SK-N-MC (cell line): ENCODE measurements around the gene SLC29A1.
"Not testable (repeated sequence)": the region's sequence is repeated elsewhere in the genome, so short reads cannot be mapped to it uniquely, and the experiment has no call there.

Experiments used
- DNase-seq: peaks from one replicate; pipeline ENCODE4 v3.0.0-alpha.2; 2011; ENCODE audit warnings: low read depth, low spot score
- H3K27ac ChIP-seq: fragments of 200-600 bp; sonication (generic); 2 replicates; pipeline ENCODE4 v1.5.1; 2016; ENCODE audit warnings: mixed run types
- H3K36me3 ChIP-seq: fragments of 200-600 bp; sonication (generic); 2 replicates; pipeline ENCODE4 v1.6.1; 2017; ENCODE audit warnings: antibody characterized with exemption, low read length, mixed read lengths; ENCODE audit not compliant: insufficient read depth
- H3K4me3 ChIP-seq: fragments of 200-600 bp; sonication (generic); 2 replicates; pipeline ENCODE4 v1.5.1; 2016
- H3K9ac ChIP-seq: fragments of 200-600 bp; sonication (generic); 2 replicates; pipeline ENCODE4 v1.8.0; 2017; ENCODE audit warnings: mixed run types, mixed read lengths; ENCODE audit not compliant: insufficient read length
- H3K9me3 ChIP-seq: fragments of 200-600 bp; sonication (generic); 2 replicates; pipeline ENCODE4 v1.6.1; 2017; ENCODE audit warnings: low read depth, mild to moderate bottlenecking, antibody characterized with exemption, low read length, moderate library complexity, mixed read lengths
- EZH2 ChIP-seq: fragments of 200-600 bp; sonication (generic); IDR thresholded peaks from one replicate; pipeline ENCODE4 v1.6.1; 2017; ENCODE audit warnings: antibody characterized with exemption
- FOXP2 ChIP-seq: optimal IDR thresholded peaks from 2 replicates; pipeline ENCODE3; 2011; ENCODE audit warnings: mild to moderate bottlenecking, moderate library complexity; ENCODE audit not compliant: insufficient read depth; ENCODE audit errors: extremely low read length, control extremely low read depth
- POLR2AphosphoS5 ChIP-seq: IDR thresholded peaks from 2 replicates; pipeline ENCODE4 v1.6.1; 2012; ENCODE audit warnings: mild to moderate bottlenecking, low read depth, low read length, borderline replicate concordance

SLC29A1 gene

DNA sequence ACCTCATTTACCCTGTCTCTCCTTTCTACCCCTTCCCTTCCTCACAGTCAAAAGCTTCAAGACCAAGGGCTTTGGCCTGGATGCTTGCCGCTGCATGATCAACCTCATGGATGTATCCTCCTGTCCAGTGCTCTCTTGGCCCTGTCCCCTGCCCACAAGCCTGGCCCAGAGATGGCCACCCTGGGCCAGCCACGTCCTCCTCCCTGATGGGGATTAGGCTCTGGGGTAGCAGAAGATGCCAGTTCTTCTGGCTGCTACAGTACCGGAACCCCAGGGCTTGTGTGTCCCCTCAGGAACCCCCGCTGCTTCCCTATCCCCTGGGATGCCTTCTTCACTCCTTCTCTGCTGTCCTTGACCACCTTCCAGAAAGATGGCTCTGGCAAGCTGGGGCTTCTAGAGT, 42.5 kb upstream of the SLC29A1 start:
- TF ChIP-seq FOXP2, result no peak
- no peak for TF ChIP-seq POLR2AphosphoS5
- TF ChIP-seq EZH2, result no peak
- Histone ChIP-seq H3K36me3 (no peaks in the 10 kb centered on the region), H3K9me3 (no peaks in the 10 kb centered on the region), H3K27ac (no peak overlapping the region), H3K9ac (no peak overlapping the region), H3K4me3 (no peak overlapping the region)
- DNase-seq, result no peak

DNA sequence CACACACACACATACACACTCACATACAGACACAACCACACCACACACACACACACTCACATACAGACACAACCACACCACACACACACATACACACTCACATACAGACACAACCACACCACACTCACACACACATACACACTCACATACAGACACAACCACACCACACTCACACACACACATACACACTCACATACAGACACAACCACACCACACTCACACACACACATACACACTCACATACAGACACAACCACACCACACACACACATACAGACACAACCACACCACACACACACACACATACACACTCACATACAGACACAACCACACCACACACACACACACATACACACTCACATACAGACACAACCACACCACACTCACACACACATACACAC, 41.6 kb upstream of the SLC29A1 start:
- not testable (repeated sequence) for H3K9me3 ChIP-seq, H3K4me3 ChIP-seq, H3K36me3 ChIP-seq, H3K9ac ChIP-seq, H3K27ac ChIP-seq, DNase-seq

DNA sequence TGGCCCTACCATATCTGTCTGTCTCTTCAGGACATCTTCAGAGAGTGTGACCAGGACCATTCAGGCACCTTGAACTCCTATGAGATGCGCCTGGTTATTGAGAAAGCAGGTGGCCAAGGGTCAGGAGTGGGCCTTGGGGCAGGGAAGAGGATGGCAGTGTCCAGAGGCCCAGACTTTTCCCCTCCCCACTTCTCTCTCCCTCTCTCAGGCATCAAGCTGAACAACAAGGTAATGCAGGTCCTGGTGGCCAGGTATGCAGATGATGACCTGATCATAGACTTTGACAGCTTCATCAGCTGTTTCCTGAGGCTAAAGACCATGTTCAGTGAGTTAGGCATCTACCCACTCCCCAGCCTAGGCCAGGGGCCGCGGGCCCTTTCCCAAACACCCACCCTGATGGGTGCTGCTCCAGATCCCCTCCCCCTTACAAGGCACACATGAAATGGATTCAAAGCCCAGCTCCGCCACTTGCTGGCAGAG, 40.4 kb upstream of the SLC29A1 start:
- no peak for DNase-seq
- TF ChIP-seq POLR2AphosphoS5 (no peak), FOXP2 (no peak), EZH2 (no peak)
- Histone ChIP-seq H3K36me3 (no peaks in the 10 kb centered on the region), H3K4me3 (no peak overlapping the region), H3K9me3 (no peaks in the 10 kb centered on the region), H3K27ac (no peak overlapping the region), H3K9ac (no peak overlapping the region)

DNA sequence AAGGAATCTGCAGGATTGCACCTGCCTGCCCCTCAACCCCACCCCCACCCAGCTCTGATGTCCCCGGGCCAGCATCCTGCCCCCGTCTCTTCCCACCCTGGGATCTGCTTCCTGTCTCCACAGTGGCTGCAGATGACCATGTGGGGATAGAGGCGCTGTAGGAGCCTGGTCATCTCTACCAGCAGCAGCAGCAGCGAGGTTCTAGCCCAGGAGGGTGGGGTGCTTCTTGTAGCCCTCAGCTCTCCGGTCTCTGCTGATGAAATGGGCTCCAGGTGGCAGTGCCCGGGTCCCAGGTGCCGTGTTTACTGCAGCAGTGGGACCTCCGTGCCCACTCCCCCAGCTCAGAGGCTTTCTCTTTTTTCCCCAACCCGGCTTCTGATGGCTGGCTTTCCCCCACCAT, 39.6 kb upstream of the SLC29A1 start:
- no peak for DNase-seq
- TF ChIP-seq EZH2, result no peak
- TF ChIP-seq FOXP2, result no peak
- no peak for TF ChIP-seq POLR2AphosphoS5

DNA sequence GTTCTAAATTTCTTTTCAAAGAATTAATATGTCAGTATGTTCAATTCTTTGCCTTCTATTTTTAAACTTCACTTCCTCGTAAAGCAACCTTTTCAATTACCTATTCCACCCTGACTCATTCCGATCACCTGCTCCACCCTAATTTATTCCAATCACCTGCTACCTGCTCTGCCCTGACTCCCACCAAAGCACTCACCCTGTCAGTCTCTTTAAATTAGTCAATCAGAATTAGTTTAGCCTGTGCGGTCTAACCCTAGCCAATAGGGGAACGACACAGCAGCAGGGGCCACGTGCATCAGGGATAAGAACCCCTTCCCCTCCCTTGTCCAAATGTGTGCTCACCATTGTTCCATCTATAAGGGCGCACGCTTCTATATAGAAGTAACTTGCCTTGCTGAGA, 38.0 kb upstream of the SLC29A1 start:
- not testable (repeated sequence) for H3K36me3 ChIP-seq, H3K9me3 ChIP-seq, DNase-seq, H3K4me3 ChIP-seq, H3K9ac ChIP-seq, H3K27ac ChIP-seq

More for the DNA sequence above, 39.6 kb upstream of the SLC29A1 start:
- H3K4me3 ChIP-seq, result no peak overlapping the region
- H3K27ac ChIP-seq, result no peak overlapping the region
- no peaks in the 10 kb centered on the region for H3K36me3 ChIP-seq
- no peak overlapping the region for H3K9ac ChIP-seq
- no peaks in the 10 kb centered on the region for H3K9me3 ChIP-seq

DNA sequence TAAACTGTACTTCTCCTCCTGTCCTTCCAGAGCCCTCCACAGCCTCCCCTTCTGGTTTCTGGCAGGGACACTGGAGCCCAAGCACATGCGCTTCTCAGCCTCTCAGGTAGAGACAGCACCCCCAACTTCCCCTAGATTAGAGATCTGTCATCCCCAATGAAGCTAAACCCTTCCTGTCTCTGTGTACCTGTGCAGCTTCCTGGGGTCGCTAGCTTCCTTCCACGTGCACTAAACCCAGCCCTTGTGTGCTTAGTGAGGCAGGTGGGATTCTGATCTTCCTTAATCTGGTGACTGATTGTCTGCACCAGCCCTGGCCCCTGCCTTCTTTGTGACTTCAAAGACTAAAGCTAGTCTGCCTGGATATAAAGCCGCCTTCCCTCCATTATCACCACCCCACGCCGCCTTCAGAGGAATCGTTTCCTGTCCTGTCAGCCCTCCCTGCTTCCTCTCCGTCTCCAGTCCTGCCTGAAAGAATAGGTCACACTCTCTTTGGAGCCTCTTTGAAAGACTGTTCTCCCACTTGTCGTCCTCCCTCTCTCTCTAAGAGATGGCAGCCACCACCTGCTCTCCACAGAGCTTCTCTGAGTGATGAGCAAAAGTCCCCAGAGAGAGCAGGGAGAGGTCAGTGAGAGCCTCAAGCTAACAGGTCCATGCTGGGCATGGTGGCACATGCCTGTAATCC, 37.3 kb upstream of the SLC29A1 start:
- Histone ChIP-seq H3K9me3 (no peaks in the 10 kb centered on the region), H3K36me3 (no peaks in the 10 kb centered on the region), H3K9ac (no peak overlapping the region), H3K27ac (no peak overlapping the region), H3K4me3 (no peak overlapping the region)
- no peak for DNase-seq
- TF ChIP-seq EZH2 (no peak), POLR2AphosphoS5 (no peak), FOXP2 (no peak)

DNA sequence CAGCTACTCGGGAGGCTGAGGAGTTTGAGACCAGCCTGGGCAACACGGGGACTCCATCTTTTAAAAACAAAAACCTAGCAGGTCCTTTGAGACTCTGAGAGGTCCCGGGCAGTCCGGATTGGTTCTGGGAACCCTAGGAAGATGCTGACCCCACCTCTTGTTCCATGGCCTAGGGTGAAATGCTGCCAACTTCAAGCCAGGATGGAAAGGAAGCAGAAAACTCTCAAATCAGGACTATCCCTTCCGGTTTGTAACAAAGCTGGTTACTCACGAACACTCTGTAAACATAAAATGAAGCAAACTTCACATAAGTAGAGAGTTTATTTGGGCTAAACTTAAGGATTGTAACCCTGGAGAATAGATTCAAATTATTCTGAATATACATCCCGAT, 36.8 kb upstream of the SLC29A1 start:
- Histone ChIP-seq H3K4me3 (no peak overlapping the region), H3K27ac (no peak overlapping the region), H3K9ac (no peak overlapping the region), H3K9me3 (no peaks in the 10 kb centered on the region), H3K36me3 (no peaks in the 10 kb centered on the region)
- TF ChIP-seq FOXP2, result no peak
- no peak for TF ChIP-seq EZH2
- no peak for TF ChIP-seq POLR2AphosphoS5
- DNase-seq, result no peak

DNA sequence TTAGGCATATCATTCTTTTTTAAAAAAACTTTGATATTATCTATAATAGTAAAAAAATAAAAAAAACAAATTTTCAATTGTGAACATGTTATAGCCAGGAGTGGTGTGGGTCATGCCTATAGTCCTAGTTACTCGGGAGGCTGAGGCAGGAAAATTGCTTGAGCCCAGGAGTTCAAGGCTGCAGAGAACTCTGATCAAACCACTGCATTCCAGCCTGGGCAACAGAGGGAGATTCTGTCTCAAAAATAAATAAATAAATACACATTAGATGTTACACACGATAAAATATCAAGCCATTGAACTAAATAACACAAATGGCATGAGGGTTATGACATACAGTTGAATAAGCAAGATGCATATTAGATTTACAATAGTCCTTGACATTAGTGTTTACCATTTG, 34.6 kb upstream of the SLC29A1 start:
- Histone ChIP-seq H3K9ac (no peak overlapping the region), H3K4me3 (no peak overlapping the region)
- no peak for DNase-seq

DNA sequence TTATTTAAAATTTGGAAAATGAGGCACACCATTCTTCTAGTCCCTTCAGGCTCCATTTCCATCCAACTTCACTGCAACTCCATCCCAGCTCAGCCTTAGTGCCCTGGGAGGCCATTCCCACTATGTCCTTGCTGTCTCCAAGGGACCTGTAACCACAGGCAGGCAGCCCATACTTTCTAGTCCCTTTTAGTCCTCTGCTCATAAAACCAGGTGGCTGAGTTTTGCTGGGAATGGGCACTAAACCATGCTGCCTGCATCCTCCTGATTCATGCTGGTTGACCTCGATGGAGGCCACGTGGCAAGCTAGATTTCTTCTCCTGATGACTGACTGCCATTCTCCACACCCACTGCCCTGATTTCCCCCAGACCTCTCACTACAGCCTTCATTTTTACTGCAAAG, 34.1 kb upstream of the SLC29A1 start:
- no peak overlapping the region for H3K4me3 ChIP-seq
- H3K9ac ChIP-seq, result no peak overlapping the region
- no peaks in the 10 kb centered on the region for H3K9me3 ChIP-seq

More for the DNA sequence above, 34.6 kb upstream of the SLC29A1 start:
- Histone ChIP-seq H3K27ac (no peak overlapping the region), H3K9me3 (no peaks in the 10 kb centered on the region), H3K36me3 (no peaks in the 10 kb centered on the region)
- TF ChIP-seq EZH2 (no peak), FOXP2 (no peak), POLR2AphosphoS5 (no peak)

More for the DNA sequence above, 34.1 kb upstream of the SLC29A1 start:
- no peak for DNase-seq
- H3K27ac ChIP-seq, result no peak overlapping the region
- H3K36me3 ChIP-seq, result no peaks in the 10 kb centered on the region
- TF ChIP-seq FOXP2, result no peak
